Cardiac muscle cell (in vitro differentiated cells and primary cell): ENCODE results near the gene CYB5R3. TPM values are rescaled to one million over a fixed set of nuclear protein-coding genes. Genes with fewer than 3 reads are reported as not detected.

Experiments used
- DNase-seq, 2 donors: peaks; one replicate each; pipeline versions ENCODE4 v3.0.0 to v3.0.0-alpha.2; 2010 to 2017; ENCODE audit warnings: low read depth in 1 of 2, low spot score in 1 of 2
- H3K27ac ChIP-seq: fragments of 200-600 bp; sonication (generic); 2 replicates; pipeline ENCODE4 v1.5.1; 2016
- H3K27me3 ChIP-seq: fragments of 200-600 bp; sonication (generic); 2 replicates; pipeline ENCODE4 v1.6.0; 2016; ENCODE audit warnings: control low read depth
- H3K36me3 ChIP-seq: fragments of 200-600 bp; sonication (generic); 2 replicates; pipeline ENCODE4 v1.5.1; 2016; ENCODE audit warnings: control low read depth
- H3K4me1 ChIP-seq: fragments of 200-600 bp; sonication (generic); 2 replicates; pipeline ENCODE4 v1.8.1; 2017; ENCODE audit warnings: low read depth, mild to moderate bottlenecking, mixed run types
- H3K4me3 ChIP-seq: fragments of 200-600 bp; sonication (generic); 2 replicates; pipeline ENCODE4 v1.5.1; 2016; ENCODE audit warnings: mild to moderate bottlenecking
- H3K9me3 ChIP-seq: fragments of 200-600 bp; sonication (generic); 2 replicates; pipeline ENCODE4 v1.5.1; 2017; ENCODE audit warnings: low read depth, mild to moderate bottlenecking, control low read depth
- polyA plus RNA-seq: library from polyadenylated mRNA; unstranded; fragments of >200 nt; fragmentation: Nextera tagmentation; extraction: Ambion mirVana; gene quantifications from 2 replicates; pipeline ENCODE4 v1.2.1, GENCODE V29; 2016
- total RNA-seq: library from RNA; depleted of rRNA; stranded (reverse); fragments of >200 nt; gene quantifications from 2 replicates; pipeline ENCODE4 v1.2.3, GENCODE V29; 2016
- TF ChIP-seq, protein P1 (sequence below): IDR thresholded peaks from 2 replicates; pipeline ENCODE4 v1.5.1; 2012; ENCODE audit warnings: low read depth, mild to moderate bottlenecking, low read length

The CYB5R3 gene
- total and polyA plus RNA-seq, 2 experiments from 2014 or later, result 180 to 366 TPM

DNA sequence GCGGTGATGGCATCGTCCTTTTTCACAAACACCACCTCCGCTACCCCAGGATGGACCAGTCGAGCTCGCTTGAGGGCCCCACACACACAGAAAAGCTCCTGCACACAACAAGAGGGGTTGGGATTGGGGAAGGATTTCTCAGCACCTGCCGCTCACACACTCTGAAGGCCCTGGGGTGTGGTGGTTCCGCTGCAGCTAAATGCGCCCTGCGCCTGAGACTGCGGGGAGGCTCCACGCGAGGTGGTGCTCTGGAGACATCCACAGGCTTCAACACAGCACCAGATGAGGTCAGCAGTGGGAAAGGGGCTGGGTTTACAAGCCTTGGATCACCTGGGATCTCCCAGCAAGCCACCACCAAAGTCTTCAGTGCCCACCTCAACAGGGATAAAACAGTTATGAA lies 57.2 kb downstream of the CYB5R3 start:
- TF ChIP-seq, protein P1, sequence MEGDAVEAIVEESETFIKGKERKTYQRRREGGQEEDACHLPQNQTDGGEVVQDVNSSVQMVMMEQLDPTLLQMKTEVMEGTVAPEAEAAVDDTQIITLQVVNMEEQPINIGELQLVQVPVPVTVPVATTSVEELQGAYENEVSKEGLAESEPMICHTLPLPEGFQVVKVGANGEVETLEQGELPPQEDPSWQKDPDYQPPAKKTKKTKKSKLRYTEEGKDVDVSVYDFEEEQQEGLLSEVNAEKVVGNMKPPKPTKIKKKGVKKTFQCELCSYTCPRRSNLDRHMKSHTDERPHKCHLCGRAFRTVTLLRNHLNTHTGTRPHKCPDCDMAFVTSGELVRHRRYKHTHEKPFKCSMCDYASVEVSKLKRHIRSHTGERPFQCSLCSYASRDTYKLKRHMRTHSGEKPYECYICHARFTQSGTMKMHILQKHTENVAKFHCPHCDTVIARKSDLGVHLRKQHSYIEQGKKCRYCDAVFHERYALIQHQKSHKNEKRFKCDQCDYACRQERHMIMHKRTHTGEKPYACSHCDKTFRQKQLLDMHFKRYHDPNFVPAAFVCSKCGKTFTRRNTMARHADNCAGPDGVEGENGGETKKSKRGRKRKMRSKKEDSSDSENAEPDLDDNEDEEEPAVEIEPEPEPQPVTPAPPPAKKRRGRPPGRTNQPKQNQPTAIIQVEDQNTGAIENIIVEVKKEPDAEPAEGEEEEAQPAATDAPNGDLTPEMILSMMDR, result no peak
- DNase-seq, result no peak
- H3K9me3 ChIP-seq, result no peaks in the 10 kb centered on the region
- H3K4me3 ChIP-seq, result no peak overlapping the region
- H3K27ac ChIP-seq, result no peak overlapping the region
- H3K36me3 ChIP-seq, result peaks cover 65% of the 10 kb centered on the region
- no peaks in the 10 kb centered on the region for H3K27me3 ChIP-seq
- peaks cover 21% of the 10 kb centered on the region for H3K4me1 ChIP-seq

DNA sequence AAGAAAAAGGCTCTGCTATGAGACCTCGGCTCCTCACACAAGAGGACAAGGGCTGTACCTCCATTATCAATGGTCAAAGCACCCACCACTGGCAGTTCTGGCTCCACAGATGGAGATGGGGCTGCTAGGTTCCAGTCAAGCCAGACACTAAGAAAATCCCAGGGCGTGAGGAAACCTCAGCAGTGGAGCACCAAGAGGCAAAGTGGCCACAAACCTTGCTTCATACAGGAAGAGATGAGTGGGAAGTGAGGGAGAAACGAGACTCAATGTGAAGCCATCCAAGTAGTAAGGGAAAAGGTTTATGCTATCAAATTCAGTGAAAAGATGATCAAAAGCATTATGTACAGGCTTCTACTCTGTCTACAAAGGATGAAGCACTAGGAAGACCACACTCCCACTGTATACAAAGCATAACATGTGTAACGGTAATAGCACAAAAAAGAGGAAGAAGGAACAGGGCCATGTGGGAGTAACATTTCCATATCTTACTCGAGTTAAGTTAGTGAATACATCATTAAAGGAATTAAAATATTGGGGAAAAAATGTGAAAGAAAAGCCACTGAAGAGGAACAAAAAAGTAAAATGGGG lies 61.5 kb downstream of the CYB5R3 start:
- H3K4me3 ChIP-seq, result no peak overlapping the region
- no peaks in the 10 kb centered on the region for H3K27me3 ChIP-seq
- peaks cover 67% of the 10 kb centered on the region for H3K36me3 ChIP-seq
- H3K4me1 ChIP-seq, result no peaks in the 10 kb centered on the region
- no peak overlapping the region for H3K27ac ChIP-seq
- DNase-seq, result no peak
- TF ChIP-seq, protein P1, result no peak
- no peaks in the 10 kb centered on the region for H3K9me3 ChIP-seq

DNA sequence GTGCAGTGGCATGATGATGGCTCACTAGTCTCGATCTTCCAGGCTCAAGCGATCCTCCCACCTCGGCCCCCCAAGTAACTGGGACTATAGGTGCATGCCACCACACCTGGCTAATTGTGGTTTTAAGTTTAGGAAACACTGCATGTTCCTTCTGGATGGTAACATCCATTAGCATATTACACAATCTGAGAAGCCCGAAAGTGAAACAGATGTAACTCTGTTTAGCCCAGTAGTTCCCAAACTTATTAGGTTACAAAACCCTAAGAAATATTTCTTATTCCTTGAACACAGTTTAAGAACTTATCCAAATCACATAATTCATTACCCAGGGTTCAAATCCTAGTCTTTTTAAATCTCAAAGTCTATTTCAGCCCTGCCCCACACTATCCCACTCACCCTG lies 62.8 kb downstream of the CYB5R3 start:
- Histone ChIP-seq H3K4me1 (no peaks in the 10 kb centered on the region), H3K4me3 (no peak overlapping the region), H3K36me3 (peaks cover 58% of the 10 kb centered on the region), H3K27ac (no peak overlapping the region), H3K27me3 (no peaks in the 10 kb centered on the region), H3K9me3 (no peaks in the 10 kb centered on the region)
- TF ChIP-seq, protein P1, result no peak
- no peak for DNase-seq

DNA sequence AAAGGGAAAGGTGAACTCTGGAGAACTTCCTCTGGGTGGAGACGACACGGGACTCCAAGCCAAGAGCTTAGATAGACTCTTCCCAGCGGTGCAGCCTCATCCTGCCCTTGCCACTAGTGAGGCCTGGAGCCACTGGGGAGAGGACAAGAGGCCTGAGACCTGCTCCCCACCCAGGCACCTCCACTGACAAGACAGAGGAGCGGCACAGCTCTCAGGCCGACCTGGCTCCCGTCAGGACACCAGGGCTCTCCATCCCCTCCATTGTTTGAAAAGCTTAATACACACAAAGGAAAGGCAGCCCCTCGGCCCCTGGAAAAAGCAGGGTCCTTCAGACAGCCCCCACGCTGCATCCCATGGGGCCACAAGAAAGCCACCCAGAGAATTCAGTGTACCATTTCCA lies 64.1 kb downstream of the CYB5R3 start:
- TF ChIP-seq, protein P1, result no peak
- no peak for DNase-seq

DNA sequence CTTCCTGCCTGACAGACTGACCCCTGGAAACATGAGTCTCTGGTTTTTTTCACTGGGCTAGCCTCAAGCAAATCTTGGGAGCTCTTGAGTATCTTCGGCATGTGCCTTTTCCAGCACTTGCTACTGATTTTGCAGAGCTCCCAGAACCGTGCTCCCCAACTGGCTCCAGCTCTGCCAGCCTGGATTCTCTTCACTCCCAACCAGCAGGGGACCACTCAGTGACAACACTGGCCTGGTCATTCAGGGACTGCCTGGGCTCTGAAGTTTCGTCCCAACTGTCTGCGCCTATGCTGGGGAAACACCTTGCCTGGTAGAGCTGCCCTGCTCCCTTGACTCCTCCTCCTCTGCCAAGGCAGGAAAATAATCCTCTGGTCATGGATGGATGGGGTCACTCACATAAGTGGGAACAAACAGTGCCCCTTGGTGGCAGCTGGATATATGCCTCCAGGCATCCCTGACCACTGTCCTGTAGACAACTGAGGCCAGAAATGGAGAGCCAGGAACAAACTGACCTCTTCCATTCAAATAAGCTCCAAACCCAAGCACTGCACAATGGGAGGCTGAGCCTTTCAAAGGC lies 64.7 kb downstream of the CYB5R3 start:
- DNase-seq, result no peak
- Histone ChIP-seq H3K27ac (peak overlapping the region; percentile 17), H3K4me1 (no peaks in the 10 kb centered on the region), H3K9me3 (no peaks in the 10 kb centered on the region), H3K27me3 (no peaks in the 10 kb centered on the region), H3K36me3 (peaks cover 44% of the 10 kb centered on the region), H3K4me3 (no peak overlapping the region)
- TF ChIP-seq, protein P1, result no peak

More for the DNA sequence above, 64.1 kb downstream of the CYB5R3 start:
- H3K27ac ChIP-seq, result no peak overlapping the region
- no peaks in the 10 kb centered on the region for H3K4me1 ChIP-seq
- peaks cover 48% of the 10 kb centered on the region for H3K36me3 ChIP-seq
- H3K27me3 ChIP-seq, result no peaks in the 10 kb centered on the region
- no peak overlapping the region for H3K4me3 ChIP-seq
- no peaks in the 10 kb centered on the region for H3K9me3 ChIP-seq
